IMR-90 (cell line): ENCODE data around the gene CKB. TPM values are rescaled to one million over a fixed set of nuclear protein-coding genes. Genes with fewer than 3 reads are reported as not detected.

ENCODE experiments used
- CHD1 ChIP-seq: IDR thresholded peaks from 2 replicates; pipeline ENCODE4 v1.6.1; 2012; ENCODE audit warnings: low read depth, low read length, improper control_type of control experiment
- POLR2A ChIP-seq: IDR thresholded peaks from 2 replicates; pipeline ENCODE4 v1.6.1; 2012; ENCODE audit warnings: mild to moderate bottlenecking, low read depth, low read length
- polyA plus RNA-seq, 3 experiments: library from polyadenylated mRNA; depleted of rRNA; stranded (reverse); fragments of >200 nt; gene quantifications; 2 replicates each; pipeline ENCODE4 v1.2.3, GENCODE V29; 2012; ENCODE audit warnings: low replicate concordance in 1 of 3
- total RNA-seq: library from RNA; depleted of rRNA; stranded (reverse); fragments of >200 nt; gene quantifications from 2 replicates; pipeline ENCODE4 v1.2.3, GENCODE V29; 2012
- TF ChIP-seq, protein P1 (sequence below): conservative IDR thresholded peaks from 2 replicates; pipeline ENCODE4 v1.5.1; 2012; ENCODE audit warnings: mild to moderate bottlenecking, low read depth, low read length, improper control_type of control experiment

The CKB gene
- total and polyA plus RNA-seq, 2 of the 4 experiments (the other 2 are of a cell fraction), result 17.7 to 82.6 TPM

DNA sequence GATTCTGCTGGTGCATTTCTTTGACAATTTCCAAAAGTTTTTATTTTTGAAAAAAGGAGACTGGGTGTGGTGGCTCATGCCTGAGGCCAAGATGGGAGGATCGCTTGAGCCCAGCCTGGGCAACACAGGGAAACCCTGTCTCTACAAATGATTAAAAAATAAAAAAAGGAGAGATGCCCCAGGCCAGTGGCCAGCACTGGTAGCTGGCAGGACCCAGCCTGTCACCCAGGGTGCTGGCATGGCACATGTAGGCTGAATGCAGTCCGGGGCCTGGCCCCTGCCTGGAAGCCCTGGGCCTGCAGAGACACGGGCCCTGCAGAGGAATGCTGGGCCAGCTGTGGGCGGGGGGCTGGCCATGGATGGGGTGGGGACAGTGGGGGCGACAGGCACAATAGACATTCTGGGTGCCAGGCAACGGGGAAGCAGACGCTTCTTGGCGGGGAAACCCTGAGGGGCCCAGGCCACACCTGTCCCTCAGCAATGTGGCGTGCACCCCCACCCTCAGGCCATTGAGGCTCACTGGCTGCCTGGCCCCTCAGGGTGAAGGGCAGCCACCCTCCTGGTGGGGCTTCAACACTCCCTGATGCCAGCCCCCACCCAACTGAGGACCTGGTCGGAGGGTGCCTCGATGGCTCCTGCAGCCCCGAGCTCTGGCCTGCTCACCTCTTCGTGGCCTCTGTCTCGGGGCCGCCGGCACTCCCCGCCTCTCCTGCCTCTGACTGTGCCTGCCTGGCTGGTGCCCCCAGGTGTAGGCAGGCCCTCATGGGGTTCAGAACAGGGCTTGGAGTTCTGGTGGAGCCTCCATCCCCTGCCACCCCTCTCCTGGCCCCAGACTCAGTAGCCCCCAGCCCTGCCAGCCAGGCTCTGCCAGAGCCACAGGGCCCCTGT is 18.4 kb upstream of the CKB start (continued):
- TF ChIP-seq, protein P1, sequence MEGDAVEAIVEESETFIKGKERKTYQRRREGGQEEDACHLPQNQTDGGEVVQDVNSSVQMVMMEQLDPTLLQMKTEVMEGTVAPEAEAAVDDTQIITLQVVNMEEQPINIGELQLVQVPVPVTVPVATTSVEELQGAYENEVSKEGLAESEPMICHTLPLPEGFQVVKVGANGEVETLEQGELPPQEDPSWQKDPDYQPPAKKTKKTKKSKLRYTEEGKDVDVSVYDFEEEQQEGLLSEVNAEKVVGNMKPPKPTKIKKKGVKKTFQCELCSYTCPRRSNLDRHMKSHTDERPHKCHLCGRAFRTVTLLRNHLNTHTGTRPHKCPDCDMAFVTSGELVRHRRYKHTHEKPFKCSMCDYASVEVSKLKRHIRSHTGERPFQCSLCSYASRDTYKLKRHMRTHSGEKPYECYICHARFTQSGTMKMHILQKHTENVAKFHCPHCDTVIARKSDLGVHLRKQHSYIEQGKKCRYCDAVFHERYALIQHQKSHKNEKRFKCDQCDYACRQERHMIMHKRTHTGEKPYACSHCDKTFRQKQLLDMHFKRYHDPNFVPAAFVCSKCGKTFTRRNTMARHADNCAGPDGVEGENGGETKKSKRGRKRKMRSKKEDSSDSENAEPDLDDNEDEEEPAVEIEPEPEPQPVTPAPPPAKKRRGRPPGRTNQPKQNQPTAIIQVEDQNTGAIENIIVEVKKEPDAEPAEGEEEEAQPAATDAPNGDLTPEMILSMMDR, result no peak
- TF ChIP-seq CHD1 (no peak), POLR2A (no peak)
